ENCODE data around the gene FAM228B. TPM values are rescaled to one million over a fixed set of nuclear protein-coding genes. Genes with fewer than 3 reads are reported as not detected.

FAM228B gene
- total RNA-seq, 1 experiment from 2014 or later: 16.8 TPM

DNA sequence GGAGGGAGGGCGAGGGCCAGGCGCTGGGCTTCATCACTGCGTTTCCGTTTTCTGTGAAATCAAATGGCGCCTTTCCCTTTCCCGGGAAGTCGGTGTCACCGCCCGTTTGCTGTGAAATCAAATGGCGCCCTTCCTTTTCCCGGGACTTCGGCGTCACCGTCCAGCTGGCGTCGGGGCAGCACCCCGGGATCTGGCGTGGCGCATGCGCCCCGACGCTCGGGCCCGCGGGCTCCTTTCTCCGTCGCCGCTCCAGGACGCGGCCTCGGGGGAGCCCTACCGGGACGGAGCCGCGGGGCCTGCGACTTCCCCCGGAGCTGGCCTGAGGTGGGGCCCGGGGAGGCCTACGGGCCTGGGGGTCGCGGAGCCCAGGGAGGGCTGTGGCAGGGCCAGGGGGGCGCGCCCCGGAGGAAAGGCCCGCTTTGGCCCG is 51.6 kb downstream of the FAM228B start, which contains the start of gene FAM228A:
Gene FAM228A, plus strand, starts transcription at position 203 of the 427 bp plus-strand sequence. CDS start 428 bp downstream, outside the sequence.
- Histone ChIP-seq H3K4me1 (replicated peaks; ENCODE audit: insufficient read depth) (no peaks in the 10 kb centered on the region), H3K36me3 (ENCODE audit: low read depth) (no peaks in the 10 kb centered on the region), H3K4me3 (no peak within 1 kb of the TSS), H3K27me3 (ENCODE audit: insufficient read depth, low read depth) (no peaks in the 10 kb centered on the region), H3K9me2 (ENCODE audit: insufficient read depth) (no peaks in the 10 kb centered on the region), H2AFZ (no peak within 1 kb of the TSS), H3F3A (ENCODE audit: insufficient read depth, low read depth) (no peaks in the 10 kb centered on the region), H3K4me2 (no peak within 1 kb of the TSS), H3K79me2 (ENCODE audit: low read depth) (no peaks in the 10 kb centered on the region), H3K27ac (no peak within 1 kb of the TSS), H3K9me3 (ENCODE audit: insufficient read depth, low read depth) (no peaks in the 10 kb centered on the region), H4K20me1 (ENCODE audit: insufficient read depth) (no peaks in the 10 kb centered on the region)
- no TSS peak for BruUV-seq (replicated peaks)
- POLR2A ChIA-PET (ENCODE audit: unreplicated experiment): no interaction called here
- CTCF ChIA-PET: no interaction called here
- intact Hi-C loops (cut with micrococcal nuclease; ENCODE audit: unreplicated experiment): no loop called here
- DNase-seq: no peak
- TF ChIP-seq EZH2 (IDR thresholded peaks at IDR 0.05; ENCODE audit: low read depth): no peak
- TF ChIP-seq, protein P1, sequence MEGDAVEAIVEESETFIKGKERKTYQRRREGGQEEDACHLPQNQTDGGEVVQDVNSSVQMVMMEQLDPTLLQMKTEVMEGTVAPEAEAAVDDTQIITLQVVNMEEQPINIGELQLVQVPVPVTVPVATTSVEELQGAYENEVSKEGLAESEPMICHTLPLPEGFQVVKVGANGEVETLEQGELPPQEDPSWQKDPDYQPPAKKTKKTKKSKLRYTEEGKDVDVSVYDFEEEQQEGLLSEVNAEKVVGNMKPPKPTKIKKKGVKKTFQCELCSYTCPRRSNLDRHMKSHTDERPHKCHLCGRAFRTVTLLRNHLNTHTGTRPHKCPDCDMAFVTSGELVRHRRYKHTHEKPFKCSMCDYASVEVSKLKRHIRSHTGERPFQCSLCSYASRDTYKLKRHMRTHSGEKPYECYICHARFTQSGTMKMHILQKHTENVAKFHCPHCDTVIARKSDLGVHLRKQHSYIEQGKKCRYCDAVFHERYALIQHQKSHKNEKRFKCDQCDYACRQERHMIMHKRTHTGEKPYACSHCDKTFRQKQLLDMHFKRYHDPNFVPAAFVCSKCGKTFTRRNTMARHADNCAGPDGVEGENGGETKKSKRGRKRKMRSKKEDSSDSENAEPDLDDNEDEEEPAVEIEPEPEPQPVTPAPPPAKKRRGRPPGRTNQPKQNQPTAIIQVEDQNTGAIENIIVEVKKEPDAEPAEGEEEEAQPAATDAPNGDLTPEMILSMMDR (conservative IDR thresholded peaks at IDR 0.05): no peak

DNA sequence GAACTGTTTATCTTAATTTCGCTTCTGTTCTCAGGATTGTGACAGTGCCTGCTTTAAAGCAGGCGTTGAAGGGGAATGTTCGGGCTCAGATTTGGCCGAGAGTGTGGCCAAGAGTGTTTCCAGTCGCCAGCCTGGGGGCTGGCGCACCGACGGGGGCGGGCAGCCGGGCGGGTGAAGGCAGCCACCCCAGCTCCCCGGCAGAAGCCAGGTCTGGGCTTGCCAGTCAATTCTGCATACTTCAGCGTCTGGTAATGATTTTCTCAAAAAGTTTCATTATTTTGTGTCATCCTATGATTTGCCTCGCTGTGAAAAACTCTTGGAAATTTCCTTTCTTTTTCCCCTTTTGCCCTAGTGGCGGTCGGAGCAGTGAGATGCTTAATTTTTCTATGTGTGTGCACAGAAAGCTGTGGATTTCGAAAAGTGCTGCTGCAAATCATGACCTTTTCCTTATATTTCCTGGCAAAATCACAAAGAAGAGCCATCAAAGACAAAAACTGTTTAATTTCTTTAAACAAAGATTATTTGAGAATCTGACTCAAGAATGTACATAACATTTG is 52.4 kb downstream of the FAM228B start:
- no peak for DNase-seq
- POLR2A ChIA-PET (ENCODE audit: unreplicated experiment): no interaction called here
- no TSS peak for BruUV-seq (replicated peaks)
- intact Hi-C loops (cut with micrococcal nuclease; ENCODE audit: unreplicated experiment): no loop called here
- TF ChIP-seq EZH2 (IDR thresholded peaks at IDR 0.05; ENCODE audit: low read depth): no peak
- TF ChIP-seq, protein P1 (conservative IDR thresholded peaks at IDR 0.05): no peak
- Histone ChIP-seq H3K79me2 (ENCODE audit: low read depth) (no peaks in the 10 kb centered on the region), H3K9me2 (ENCODE audit: insufficient read depth) (no peaks in the 10 kb centered on the region), H3K4me2 (no peak overlapping the region), H3K27me3 (ENCODE audit: insufficient read depth, low read depth) (no peaks in the 10 kb centered on the region), H4K20me1 (ENCODE audit: insufficient read depth) (no peaks in the 10 kb centered on the region), H3K9me3 (ENCODE audit: insufficient read depth, low read depth) (no peaks in the 10 kb centered on the region), H3F3A (ENCODE audit: insufficient read depth, low read depth) (no peaks in the 10 kb centered on the region), H2AFZ (no peak overlapping the region), H3K36me3 (ENCODE audit: low read depth) (no peaks in the 10 kb centered on the region), H3K4me1 (replicated peaks; ENCODE audit: insufficient read depth) (no peaks in the 10 kb centered on the region), H3K27ac (no peak overlapping the region), H3K4me3 (no peak overlapping the region)
- CTCF ChIA-PET: no interaction called here

DNA sequence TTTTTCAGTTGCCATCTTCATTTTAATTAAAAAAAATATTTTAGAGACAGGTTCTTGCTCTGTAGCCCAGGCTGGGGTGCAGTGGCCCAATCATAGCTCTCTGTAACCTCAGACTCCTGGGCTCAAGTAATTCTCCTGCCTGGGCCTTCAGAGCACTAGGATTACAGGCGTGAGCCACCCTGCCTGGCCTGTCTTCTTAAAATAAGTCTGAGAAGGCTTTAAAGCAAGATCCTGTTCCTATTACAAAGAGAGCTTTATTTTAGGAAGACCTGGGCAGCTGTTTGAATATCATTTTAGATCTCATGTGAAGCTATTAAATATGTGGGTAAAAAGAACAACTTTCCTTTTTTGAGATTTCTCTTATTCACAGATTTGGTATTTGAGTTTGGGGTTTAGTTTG is 53.1 kb downstream of the FAM228B start:
- Histone ChIP-seq H3K4me1 (replicated peaks; ENCODE audit: insufficient read depth) (no peaks in the 10 kb centered on the region), H2AFZ (no peak overlapping the region), H3K27me3 (ENCODE audit: insufficient read depth, low read depth) (no peaks in the 10 kb centered on the region), H3K9me2 (ENCODE audit: insufficient read depth) (no peaks in the 10 kb centered on the region), H3K79me2 (ENCODE audit: low read depth) (no peaks in the 10 kb centered on the region), H3K27ac (no peak overlapping the region), H3F3A (ENCODE audit: insufficient read depth, low read depth) (no peaks in the 10 kb centered on the region), H3K36me3 (ENCODE audit: low read depth) (no peaks in the 10 kb centered on the region), H3K4me3 (no peak overlapping the region), H3K9me3 (ENCODE audit: insufficient read depth, low read depth) (no peaks in the 10 kb centered on the region), H4K20me1 (ENCODE audit: insufficient read depth) (no peaks in the 10 kb centered on the region), H3K4me2 (no peak overlapping the region)
- intact Hi-C loops (cut with micrococcal nuclease; ENCODE audit: unreplicated experiment): no loop called here
- TF ChIP-seq EZH2 (IDR thresholded peaks at IDR 0.05; ENCODE audit: low read depth): no peak
- TF ChIP-seq, protein P1 (conservative IDR thresholded peaks at IDR 0.05): no peak
- CTCF ChIA-PET: no interaction called here
- no peak for DNase-seq
- BruUV-seq (replicated peaks): no TSS peak
- POLR2A ChIA-PET (ENCODE audit: unreplicated experiment): no interaction called here

Data from PC-9 (cell line).